Hepatocyte (in vitro differentiated cells): ENCODE measurements around the gene MACO1. TPM values are rescaled to one million over a fixed set of nuclear protein-coding genes. Genes with fewer than 3 reads are reported as not detected.
"Not testable (repeated sequence)": the region's sequence is repeated elsewhere in the genome, so short reads cannot be mapped to it uniquely, and the experiment has no call there.

Experiments
- DNase-seq: peaks from one replicate; pipeline ENCODE4 v3.0.0-alpha.2; 2016; ENCODE audit warnings: low spot score
- H2AFZ ChIP-seq: fragments of 200-600 bp; sonication (generic); 2 replicates; pipeline ENCODE4 v1.6.0; 2016; ENCODE audit warnings: antibody characterized with exemption, mild to moderate bottlenecking
- H3K27ac ChIP-seq: fragments of 200-600 bp; sonication (generic); 2 replicates; pipeline ENCODE4 v1.5.1; 2016; ENCODE audit warnings: mild to moderate bottlenecking
- H3K27me3 ChIP-seq: fragments of 200-600 bp; sonication (generic); 2 replicates; pipeline ENCODE4 v1.6.1; 2016
- H3K36me3 ChIP-seq: fragments of 200-600 bp; sonication (generic); replicated peaks from 2 replicates; pipeline ENCODE4 v1.5.1; 2016; ENCODE audit warnings: low read depth; ENCODE audit not compliant: insufficient read depth
- H3K4me1 ChIP-seq: fragments of 200-600 bp; sonication (generic); 2 replicates; pipeline ENCODE4 v1.5.1; 2016; ENCODE audit warnings: mild to moderate bottlenecking, moderate library complexity; ENCODE audit not compliant: insufficient read depth
- H3K4me2 ChIP-seq: fragments of 200-600 bp; sonication (generic); 2 replicates; pipeline ENCODE4 v1.6.0; 2016
- H3K4me3 ChIP-seq: fragments of 200-600 bp; sonication (generic); 2 replicates; pipeline ENCODE4 v1.5.1; 2016; ENCODE audit warnings: mild to moderate bottlenecking
- H3K79me2 ChIP-seq: fragments of 200-600 bp; sonication (generic); 2 replicates; pipeline ENCODE4 v1.6.0; 2017; ENCODE audit warnings: mild to moderate bottlenecking
- H3K9me2 ChIP-seq: fragments of 200-600 bp; sonication (generic); replicated peaks from 2 replicates; pipeline ENCODE4 v1.6.0; 2017; ENCODE audit warnings: mild to moderate bottlenecking; ENCODE audit not compliant: insufficient read depth
- H3K9me3 ChIP-seq: fragments of 200-600 bp; sonication (generic); 2 replicates; pipeline ENCODE4 v1.5.1; 2016; ENCODE audit warnings: low read depth, mild to moderate bottlenecking
- H4K20me1 ChIP-seq: fragments of 200-600 bp; sonication (generic); 2 replicates; pipeline ENCODE4 v1.6.0; 2016; ENCODE audit warnings: mild to moderate bottlenecking; ENCODE audit not compliant: insufficient read depth, poor library complexity, severe bottlenecking
- EZH2 ChIP-seq: fragments of 200-600 bp; sonication (generic); IDR thresholded peaks from 2 replicates; pipeline ENCODE4 v1.6.1; 2016; ENCODE audit warnings: antibody characterized with exemption, mild to moderate bottlenecking, borderline replicate concordance
- EZH2phosphoT487 ChIP-seq: fragments of 200-600 bp; sonication (generic); IDR thresholded peaks from one replicate; pipeline ENCODE4 v1.6.1; 2018; ENCODE audit warnings: antibody characterized with exemption, mild to moderate bottlenecking, low read depth, moderate library complexity; ENCODE audit not compliant: unreplicated experiment, severe bottlenecking
- WGBS: methylation state at CpG from one replicate; pipeline ENCODE4 v1.1.6; 2016; ENCODE audit warnings: low lambda C conversion rate; ENCODE audit errors: missing lambda C conversion rate; 5-methylcytosine and 5-hydroxymethylcytosine counted together
- polyA plus RNA-seq: library from polyadenylated mRNA; unstranded; fragments of >200 nt; fragmentation: Nextera tagmentation; extraction: Ambion mirVana; gene quantifications from 2 replicates; pipeline ENCODE4 v1.2.1, GENCODE V29; 2016
- total RNA-seq: library from RNA; depleted of rRNA; stranded (reverse); fragments of >200 nt; gene quantifications from 2 replicates; pipeline ENCODE4 v1.2.3, GENCODE V29; 2014
- TF ChIP-seq, protein P1 (sequence below): fragments of 200-600 bp; sonication (generic); IDR thresholded peaks from 2 replicates; pipeline ENCODE4 v1.5.1; 2016; ENCODE audit warnings: antibody characterized with exemption, mild to moderate bottlenecking; ENCODE audit not compliant: poor library complexity

The MACO1 gene
- 27.0 and 27.2 TPM in 2 replicates for total RNA-seq
- polyA plus RNA-seq: 14.1 and 14.3 TPM in 2 replicates

GRCh38 chr1:25430073-25430966 lies at the start of gene MACO1:
Gene MACO1 (plus strand): TSS chr1:25430897. CDS start chr1:25431099, 202 bp downstream.
- peak within 1 kb of the TSS; percentile 85 for H3K4me3 ChIP-seq
- DNase-seq: peak; percentile 98
- H2AFZ ChIP-seq: peak within 1 kb of the TSS; percentile 79
- H3K4me1 ChIP-seq: peaks cover 20% of the 10 kb centered on the region
- 2% methylated on average over 77 of the region's 87 CpGs for WGBS
- peak within 1 kb of the TSS; percentile 83 for H3K27ac ChIP-seq
- H3K9me2 ChIP-seq: no peaks in the 10 kb centered on the region
- no peak for TF ChIP-seq EZH2phosphoT487
- TF ChIP-seq EZH2: no peak
- TF ChIP-seq, protein P1, sequence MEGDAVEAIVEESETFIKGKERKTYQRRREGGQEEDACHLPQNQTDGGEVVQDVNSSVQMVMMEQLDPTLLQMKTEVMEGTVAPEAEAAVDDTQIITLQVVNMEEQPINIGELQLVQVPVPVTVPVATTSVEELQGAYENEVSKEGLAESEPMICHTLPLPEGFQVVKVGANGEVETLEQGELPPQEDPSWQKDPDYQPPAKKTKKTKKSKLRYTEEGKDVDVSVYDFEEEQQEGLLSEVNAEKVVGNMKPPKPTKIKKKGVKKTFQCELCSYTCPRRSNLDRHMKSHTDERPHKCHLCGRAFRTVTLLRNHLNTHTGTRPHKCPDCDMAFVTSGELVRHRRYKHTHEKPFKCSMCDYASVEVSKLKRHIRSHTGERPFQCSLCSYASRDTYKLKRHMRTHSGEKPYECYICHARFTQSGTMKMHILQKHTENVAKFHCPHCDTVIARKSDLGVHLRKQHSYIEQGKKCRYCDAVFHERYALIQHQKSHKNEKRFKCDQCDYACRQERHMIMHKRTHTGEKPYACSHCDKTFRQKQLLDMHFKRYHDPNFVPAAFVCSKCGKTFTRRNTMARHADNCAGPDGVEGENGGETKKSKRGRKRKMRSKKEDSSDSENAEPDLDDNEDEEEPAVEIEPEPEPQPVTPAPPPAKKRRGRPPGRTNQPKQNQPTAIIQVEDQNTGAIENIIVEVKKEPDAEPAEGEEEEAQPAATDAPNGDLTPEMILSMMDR: no peak
- H3K36me3 ChIP-seq: no peaks in the 10 kb centered on the region
- peak within 1 kb of the TSS; percentile 92 for H3K4me2 ChIP-seq
- H4K20me1 ChIP-seq: peaks cover 32% of the 10 kb centered on the region
- H3K27me3 ChIP-seq: no peaks in the 10 kb centered on the region
- H3K9me3 ChIP-seq: no peaks in the 10 kb centered on the region
- peaks cover 40% of the 10 kb centered on the region for H3K79me2 ChIP-seq

DNA sequence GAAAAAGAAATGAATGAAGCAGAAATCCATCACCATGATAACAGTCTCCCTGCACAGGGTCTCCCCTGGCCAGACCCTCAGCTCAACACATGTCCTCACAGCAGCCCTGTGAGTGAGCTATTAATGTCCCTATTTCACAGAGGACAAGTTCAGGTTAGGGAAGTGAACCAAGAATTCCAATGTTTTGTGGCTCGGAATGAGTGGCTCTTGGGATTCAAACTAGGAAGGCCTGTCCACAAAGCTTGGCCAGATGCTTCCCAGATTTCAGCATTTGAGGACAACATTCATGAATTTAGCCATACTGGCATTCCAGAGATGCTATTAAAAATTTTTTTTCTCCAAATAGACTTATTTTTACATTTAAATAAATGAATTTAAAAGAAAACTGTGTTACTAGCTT lies 48.2 kb upstream of the MACO1 start:
- not testable (repeated sequence) for H3K9me2 ChIP-seq, H3K9me3 ChIP-seq, H4K20me1 ChIP-seq, H3K4me3 ChIP-seq, H3K4me1 ChIP-seq, H3K79me2 ChIP-seq, DNase-seq, H2AFZ ChIP-seq, H3K27me3 ChIP-seq, H3K27ac ChIP-seq, H3K4me2 ChIP-seq, H3K36me3 ChIP-seq
- WGBS: 100% methylated on average over 1 of the region's 1 CpG

DNA sequence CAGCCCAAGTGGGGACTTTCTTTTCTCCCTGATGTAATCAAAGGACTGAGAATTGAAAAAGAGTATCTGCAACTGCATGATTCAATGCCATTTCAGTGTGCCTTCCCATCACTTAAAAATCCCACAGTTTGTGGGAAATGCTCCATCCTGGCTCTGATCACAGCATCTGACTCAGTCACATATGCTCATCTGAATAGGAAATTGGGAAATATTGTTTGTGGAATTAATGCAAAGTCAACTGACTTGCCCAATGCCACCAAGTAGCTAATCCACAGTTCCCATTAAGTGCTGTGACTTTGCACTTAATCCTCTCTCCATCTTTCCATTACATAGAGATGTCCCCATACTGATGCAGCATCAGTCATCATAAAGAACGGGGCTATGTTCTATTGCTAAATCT lies 47.6 kb upstream of the MACO1 start:
- H3K27ac ChIP-seq, H2AFZ ChIP-seq, H3K36me3 ChIP-seq, H3K9me3 ChIP-seq, H3K27me3 ChIP-seq, H3K79me2 ChIP-seq, H3K9me2 ChIP-seq, H3K4me1 ChIP-seq, H3K4me3 ChIP-seq, H4K20me1 ChIP-seq, DNase-seq, H3K4me2 ChIP-seq: not testable (repeated sequence)
- 89% methylated on average over 1 of the region's 1 CpG for WGBS

DNA sequence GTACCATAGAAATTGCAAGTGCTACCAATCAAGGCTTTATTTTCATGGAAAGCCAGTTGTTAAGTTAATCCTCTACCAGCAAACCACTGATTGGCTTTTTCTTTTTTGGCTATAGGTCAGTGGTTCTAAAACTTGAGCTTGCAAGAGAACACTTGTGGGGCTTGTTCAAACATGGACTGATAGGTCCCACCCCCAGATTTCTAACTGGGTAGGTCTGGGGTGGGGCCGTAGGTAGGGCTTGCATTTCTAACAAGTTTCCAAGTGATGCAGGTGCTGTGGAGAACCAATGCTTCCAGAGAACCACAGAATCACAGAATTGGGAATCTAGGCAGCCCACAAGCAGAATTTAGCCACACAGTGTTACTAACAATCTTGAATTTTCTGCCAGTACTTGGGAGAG lies 46.8 kb upstream of the MACO1 start:
- H4K20me1 ChIP-seq, H3K27me3 ChIP-seq, H3K4me3 ChIP-seq, H2AFZ ChIP-seq, H3K4me2 ChIP-seq, H3K9me3 ChIP-seq, H3K9me2 ChIP-seq, H3K4me1 ChIP-seq, DNase-seq, H3K27ac ChIP-seq, H3K79me2 ChIP-seq, H3K36me3 ChIP-seq: not testable (repeated sequence)
- no CpG with 5 or more reads among the region's 1 CpG for WGBS

- H3K27me3 ChIP-seq, DNase-seq, H3K4me2 ChIP-seq, H3K4me3 ChIP-seq, H3K9me2 ChIP-seq, H3K79me2 ChIP-seq, H3K27ac ChIP-seq, H3K36me3 ChIP-seq, H3K4me1 ChIP-seq, H4K20me1 ChIP-seq, H3K9me3 ChIP-seq, H2AFZ ChIP-seq: not testable (repeated sequence)
- 75% methylated on average over 4 of the region's 4 CpGs for WGBS
These were observed 43.6 kb upstream of the MACO1 start for GRCh38 chr1:25387096-25387495.

DNA sequence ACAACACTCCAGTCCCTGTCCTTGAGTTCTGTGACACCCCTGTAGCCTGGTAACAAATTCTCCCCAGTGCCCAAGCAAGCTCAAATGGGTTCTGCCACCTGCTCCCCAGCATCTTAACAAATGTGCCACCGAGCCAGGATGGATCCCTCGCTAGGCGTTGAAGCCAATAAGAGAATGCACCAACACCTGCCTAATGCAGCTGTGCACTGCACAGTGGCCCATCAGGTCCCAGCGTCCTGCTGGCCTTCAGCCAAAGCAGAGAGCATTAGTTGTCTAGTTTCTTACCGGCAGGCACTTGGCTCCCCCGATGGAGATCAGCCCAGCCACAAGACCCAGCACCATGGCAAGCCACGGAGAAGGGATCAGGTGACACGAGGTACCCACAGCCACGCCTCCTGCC lies 42.0 kb upstream of the MACO1 start:
- DNase-seq, H2AFZ ChIP-seq, H3K79me2 ChIP-seq, H3K27me3 ChIP-seq, H3K36me3 ChIP-seq, H3K9me2 ChIP-seq, H3K4me3 ChIP-seq, H3K4me2 ChIP-seq, H3K27ac ChIP-seq, H3K9me3 ChIP-seq, H3K4me1 ChIP-seq, H4K20me1 ChIP-seq: not testable (repeated sequence)
- 77% methylated on average over 9 of the region's 9 CpGs for WGBS

DNA sequence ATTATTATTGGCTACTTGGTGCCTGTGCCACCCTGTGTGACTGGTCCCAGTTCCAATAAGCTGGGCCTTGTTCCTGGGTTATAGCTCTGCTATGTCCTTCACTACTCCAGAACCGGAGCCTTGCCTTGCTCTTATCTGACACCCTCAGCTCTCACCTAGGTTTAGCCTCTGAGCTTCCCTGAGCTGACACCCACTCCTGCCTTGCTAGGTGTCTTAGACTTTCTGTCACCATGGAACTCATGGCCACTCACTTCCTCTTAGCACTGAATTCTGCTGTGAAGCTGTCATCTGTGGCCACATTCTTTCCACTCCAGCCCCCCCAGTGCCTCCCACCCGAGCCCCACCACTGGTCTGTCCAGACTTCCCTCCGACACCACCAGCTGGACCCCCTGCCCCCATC lies 41.0 kb upstream of the MACO1 start:
- not testable (repeated sequence) for H3K36me3 ChIP-seq, H3K9me2 ChIP-seq, H3K27ac ChIP-seq, H4K20me1 ChIP-seq, H3K9me3 ChIP-seq, H2AFZ ChIP-seq, H3K4me3 ChIP-seq, DNase-seq, H3K79me2 ChIP-seq, H3K27me3 ChIP-seq, H3K4me1 ChIP-seq, H3K4me2 ChIP-seq
- 72% methylated on average over 3 of the region's 3 CpGs for WGBS
